ENCODE data around the gene PSMC1. TPM values are rescaled to one million over a fixed set of nuclear protein-coding genes. Genes with fewer than 3 reads are reported as not detected.

The PSMC1 gene
- total RNA-seq, 4 donors from 2014 or later: 86.8 to 163 (median 133) TPM

DNA sequence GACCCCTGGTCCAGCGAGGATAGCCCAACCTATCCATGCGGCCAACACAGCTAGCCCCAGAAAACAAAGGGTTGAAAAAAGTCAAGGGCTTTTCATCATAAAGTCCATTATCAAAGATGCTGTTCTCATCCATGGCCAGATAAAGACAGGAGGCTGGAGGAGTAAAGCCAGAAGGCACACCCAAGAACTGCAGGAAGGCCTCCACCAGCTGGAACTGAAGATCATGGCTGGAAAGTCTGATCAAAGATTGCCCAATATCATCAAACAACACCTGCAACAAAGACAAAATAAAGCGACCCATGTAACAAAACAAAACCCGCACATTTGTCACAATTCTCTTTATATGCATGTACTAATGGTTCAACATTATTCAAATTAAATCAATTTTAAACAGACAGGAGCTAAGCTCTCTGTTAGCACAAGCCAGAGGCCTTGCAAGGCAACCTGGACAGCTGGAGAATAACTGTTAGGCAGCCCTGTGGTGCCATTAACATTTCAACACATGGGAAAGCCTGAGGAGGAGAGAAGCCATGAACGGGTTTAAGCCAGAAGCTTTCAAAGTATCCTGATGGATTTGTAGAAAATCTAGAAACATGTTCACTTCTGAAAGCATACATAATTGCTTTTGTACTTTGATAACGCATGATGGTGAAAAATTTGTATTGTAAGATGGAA lies 34.1 kb downstream of the PSMC1 start:
- Histone ChIP-seq H3K4me3 (replicated peaks in 1 of 3) (no peak overlapping the region), H3K9me3 (no peaks in the 10 kb centered on the region), H3K27ac (no peak overlapping the region), H3K36me3 (peaks cover 27 to 67% of the 10 kb centered on the region in 2 donors), H3K4me1 (no peaks in the 10 kb centered on the region), H3K27me3 (no peaks in the 10 kb centered on the region)
- TF ChIP-seq, protein P1, sequence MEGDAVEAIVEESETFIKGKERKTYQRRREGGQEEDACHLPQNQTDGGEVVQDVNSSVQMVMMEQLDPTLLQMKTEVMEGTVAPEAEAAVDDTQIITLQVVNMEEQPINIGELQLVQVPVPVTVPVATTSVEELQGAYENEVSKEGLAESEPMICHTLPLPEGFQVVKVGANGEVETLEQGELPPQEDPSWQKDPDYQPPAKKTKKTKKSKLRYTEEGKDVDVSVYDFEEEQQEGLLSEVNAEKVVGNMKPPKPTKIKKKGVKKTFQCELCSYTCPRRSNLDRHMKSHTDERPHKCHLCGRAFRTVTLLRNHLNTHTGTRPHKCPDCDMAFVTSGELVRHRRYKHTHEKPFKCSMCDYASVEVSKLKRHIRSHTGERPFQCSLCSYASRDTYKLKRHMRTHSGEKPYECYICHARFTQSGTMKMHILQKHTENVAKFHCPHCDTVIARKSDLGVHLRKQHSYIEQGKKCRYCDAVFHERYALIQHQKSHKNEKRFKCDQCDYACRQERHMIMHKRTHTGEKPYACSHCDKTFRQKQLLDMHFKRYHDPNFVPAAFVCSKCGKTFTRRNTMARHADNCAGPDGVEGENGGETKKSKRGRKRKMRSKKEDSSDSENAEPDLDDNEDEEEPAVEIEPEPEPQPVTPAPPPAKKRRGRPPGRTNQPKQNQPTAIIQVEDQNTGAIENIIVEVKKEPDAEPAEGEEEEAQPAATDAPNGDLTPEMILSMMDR (IDR thresholded peaks at IDR 0.05): no peak
- TF ChIP-seq POLR2A (IDR thresholded peaks at IDR 0.05): no peak
- intact Hi-C loops (cut with DNase I): no loop called here
- WGBS, 2 donors: 90 to 94% methylated on average over 6 of the region's 6 CpGs
- DNase-seq: no peak

DNA sequence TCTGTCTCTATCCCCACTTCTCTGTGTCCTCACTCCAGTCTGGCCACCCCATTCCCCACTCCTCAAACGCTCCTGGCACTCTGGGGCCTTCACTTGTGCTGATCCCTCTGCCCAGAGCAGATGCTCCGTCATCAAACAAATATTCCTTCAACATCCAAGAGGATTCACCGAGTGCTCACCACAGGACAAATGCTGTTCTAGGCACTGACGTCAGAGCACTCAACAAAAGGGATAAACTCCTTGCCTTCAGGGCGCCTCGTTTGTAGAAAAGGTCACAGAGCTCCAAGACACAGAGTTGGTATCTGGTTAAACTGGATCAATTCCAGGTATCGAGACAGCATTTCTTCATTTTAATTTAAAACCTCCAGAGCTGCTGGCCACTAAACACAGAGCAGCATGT lies 35.3 kb downstream of the PSMC1 start:
- intact Hi-C loops (cut with DNase I): no loop called here
- Histone ChIP-seq H3K36me3 (peaks cover 27 to 66% of the 10 kb centered on the region in 2 donors), H3K27me3 (no peaks in the 10 kb centered on the region), H3K27ac (no peak overlapping the region), H3K9me3 (no peaks in the 10 kb centered on the region), H3K4me1 (no peaks in the 10 kb centered on the region), H3K4me3 (replicated peaks in 1 of 3) (no peak overlapping the region)
- WGBS, 2 donors: 83 to 89% methylated on average over 7 of the region's 7 CpGs
- TF ChIP-seq, protein P1 (IDR thresholded peaks at IDR 0.05): no peak
- no peak for DNase-seq

DNA sequence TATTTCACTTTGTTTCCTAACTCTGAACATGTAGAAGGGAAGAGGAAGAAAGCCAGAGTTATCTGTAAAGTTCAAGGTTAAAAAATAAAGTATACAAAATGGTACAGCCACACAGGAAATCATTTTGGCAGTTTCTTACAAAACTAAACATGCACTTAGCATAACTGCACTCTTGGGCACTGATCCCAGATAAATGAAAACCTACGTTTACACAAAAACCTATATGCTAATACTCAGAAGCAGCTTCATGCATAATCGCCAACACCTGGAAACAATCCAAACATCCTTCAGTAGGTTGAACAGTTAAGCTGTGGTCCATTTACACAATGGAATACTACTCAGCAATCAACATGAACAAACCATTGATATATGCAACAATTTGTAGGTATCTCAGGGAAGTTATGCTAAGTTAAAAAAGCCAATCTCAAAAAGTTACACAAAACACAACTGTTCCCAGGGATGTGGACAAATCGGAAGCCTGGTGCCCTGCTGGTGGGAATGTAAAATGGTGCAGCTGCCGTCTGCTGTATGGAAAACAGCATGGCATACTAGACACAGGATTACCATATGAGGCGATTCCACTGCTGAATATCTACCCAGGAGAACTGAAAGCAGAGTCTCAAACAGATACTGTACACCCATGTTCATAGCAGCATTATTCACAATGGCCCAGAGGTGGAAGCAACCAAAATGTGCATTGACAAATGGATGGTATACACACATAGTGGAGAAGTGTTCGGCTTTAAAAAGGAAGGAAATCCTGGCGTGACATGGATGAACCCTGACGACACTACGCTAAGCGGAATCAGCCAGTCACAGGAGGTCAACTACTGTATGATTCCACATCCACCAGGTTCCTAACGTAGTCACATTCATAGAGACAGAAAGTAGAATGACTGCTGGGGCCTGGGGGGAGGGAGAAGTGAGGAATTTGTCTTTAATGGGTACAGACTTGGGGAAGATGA lies 37.7 kb downstream of the PSMC1 start:
- no peak for TF ChIP-seq POLR2A (IDR thresholded peaks at IDR 0.05)
- TF ChIP-seq, protein P1 (IDR thresholded peaks at IDR 0.05): no peak
- Histone ChIP-seq H3K36me3 (peaks cover 15 to 57% of the 10 kb centered on the region in 2 donors), H3K27me3 (no peaks in the 10 kb centered on the region), H3K27ac (no peak overlapping the region), H3K4me1 (no peaks in the 10 kb centered on the region), H3K4me3 (replicated peaks in 1 of 3) (no peak overlapping the region), H3K9me3 (no peaks in the 10 kb centered on the region)
- WGBS, 2 donors: 92 to 93% methylated on average over 11 of the region's 11 CpGs
- DNase-seq: no peak
- intact Hi-C loops (cut with DNase I): no loop called here

GRCh38 chr14:90294872-90295271 lies 38.5 kb downstream of the PSMC1 start:
- intact Hi-C loops (cut with DNase I): no loop called here
- WGBS, 2 donors: 81 to 82% methylated on average over 2 of the region's 2 CpGs
- TF ChIP-seq, protein P1 (IDR thresholded peaks at IDR 0.05): no peak
- no peak for TF ChIP-seq POLR2A (IDR thresholded peaks at IDR 0.05)
- no peak overlapping the region for H3K4me3 ChIP-seq (replicated peaks in 1 of 3)
- no peaks in the 10 kb centered on the region for H3K4me1 ChIP-seq
- no peak overlapping the region for H3K27ac ChIP-seq
- no peaks in the 10 kb centered on the region for H3K27me3 ChIP-seq
- H3K36me3 ChIP-seq: peaks cover 13 to 51% of the 10 kb centered on the region in 2 donors
- H3K9me3 ChIP-seq: no peaks in the 10 kb centered on the region
- DNase-seq: no peak

Measured in thyroid gland (tissue), 4 donors.